ENCODE data around the gene CCL13. TPM values are rescaled to one million over a fixed set of nuclear protein-coding genes. Genes with fewer than 3 reads are reported as not detected.

The CCL13 gene
- total and polyA plus RNA-seq, 2 of the 8 experiments (the other 6 are each of a cell fraction or from before 2014, with no cell fraction given) = not detected

DNA sequence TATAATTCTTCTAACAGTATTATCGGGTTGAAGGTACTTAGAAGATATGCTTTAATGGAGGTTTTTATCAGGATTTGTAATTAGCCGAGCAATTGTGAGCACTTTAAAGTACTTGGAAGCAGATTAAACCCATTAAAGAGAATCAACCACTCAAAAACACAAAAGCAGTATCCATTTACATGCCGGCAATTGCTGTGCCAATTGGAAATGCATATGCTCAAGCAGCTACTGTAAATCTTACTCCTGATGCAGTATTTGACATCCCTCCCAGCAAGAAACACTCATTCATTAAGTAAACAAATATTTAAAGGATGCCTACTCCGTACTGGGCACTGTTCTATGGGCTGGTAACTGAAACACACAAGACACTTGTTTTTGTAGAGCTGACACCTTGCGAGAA, 18.2 kb downstream of the CCL13 start:
- H4K5ac ChIP-seq (ENCODE audit: insufficient read length, low read depth, low read length) = no peak overlapping the region
- H3K23me2 ChIP-seq (ENCODE audit: low read depth, low read length) = no peaks in the 10 kb centered on the region
- no peak overlapping the region for H3K4me2 ChIP-seq (ENCODE audit: insufficient read depth in 1 of 2, low read depth in 2 of 2, low read length in 2 of 2)
- H3K9ac ChIP-seq (replicated peaks in 1 of 4; ENCODE audit: extremely low read depth in 1 of 4, low read depth in 3 of 4, low read length in 3 of 4) = no peak overlapping the region
- no peak overlapping the region for H2BK12ac ChIP-seq (ENCODE audit: low read depth, low read length)
- no peak overlapping the region for H2BK15ac ChIP-seq (ENCODE audit: low read length)
- H3K79me1 ChIP-seq (ENCODE audit: low read depth, low read length) = no peaks in the 10 kb centered on the region
- ChIA-PET POLR2A (ENCODE audit: partially characterized antibody) (interaction anchor here (0.9 to 1.2 kb wide), 2 partner anchors 8 to 10 kb away, joined by 3 to 5 read pairs; no protein-coding TSS in a partner anchor), CTCF (ENCODE audit: partially characterized antibody) (interaction anchor here (1.9 kb wide), 1 partner anchor 17 kb away, joined by 6 read pairs; no protein-coding TSS in a partner anchor)
- no peak overlapping the region for H4K91ac ChIP-seq (replicated peaks; ENCODE audit: insufficient read length, low read length)
- no peaks in the 10 kb centered on the region for H3K4me1 ChIP-seq (replicated peaks in 1 of 4; ENCODE audit: control insufficient read depth in 3 of 4, insufficient read depth in 4 of 4, low read length in 3 of 4)
- no peaks in the 10 kb centered on the region for H4K20me1 ChIP-seq (replicated peaks in 1 of 2; ENCODE audit: control insufficient read depth in 1 of 2, insufficient read depth in 2 of 2, low read length in 2 of 2)
- H3K4ac ChIP-seq (replicated peaks; ENCODE audit: insufficient read length, low read depth, low read length) = no peak overlapping the region
- no peaks in the 10 kb centered on the region for H3K9me3 ChIP-seq (ENCODE audit: insufficient read depth in 2 of 2, low read depth in 1 of 2, low read length in 1 of 2)
- no peaks in the 10 kb centered on the region for H3K79me2 ChIP-seq (ENCODE audit: control insufficient read depth in 1 of 2, insufficient read depth in 2 of 2, low read length in 2 of 2)
- no peak overlapping the region for H3K14ac ChIP-seq (ENCODE audit: insufficient read length)
- no peak overlapping the region for H3K27ac ChIP-seq (ENCODE audit: low read depth, low read length)
- H2AFZ ChIP-seq (ENCODE audit: low read length) = no peak overlapping the region
- DNase-seq (ENCODE audit: low read depth in 1 of 2, low spot score in 2 of 2) (no peak), FAIRE-seq (no peak)
- no peak overlapping the region for H2BK5ac ChIP-seq (ENCODE audit: low read depth, low read length)
- no peak overlapping the region for H3K18ac ChIP-seq (ENCODE audit: extremely low read depth, low read length)
- WGBS, 2 experiments (ENCODE audit: extremely low coverage in 1 of 2, insufficient coverage in 1 of 2, insufficient read length in 1 of 2, insufficient replicate concordance in 2 of 2, low coverage in 1 of 2, low lambda C conversion rate in 2 of 2, missing lambda C conversion rate in 1 of 2) = 90% methylated on average over 5 of the region's 5 CpGs; no CpG with 5 or more reads in 1 of the 2 experiments
- H3K36me3 ChIP-seq (ENCODE audit: control insufficient read depth in 2 of 4, insufficient read depth in 4 of 4, low read length in 3 of 4) = no peaks in the 10 kb centered on the region
- H2BK20ac ChIP-seq (ENCODE audit: low read length) = no peak overlapping the region
- H4K8ac ChIP-seq (ENCODE audit: extremely low read depth, insufficient read depth, low read length) = no peak overlapping the region
- no peak overlapping the region for H3K4me3 ChIP-seq (ENCODE audit: extremely low read depth in 1 of 4, insufficient read depth in 2 of 4, low read depth in 3 of 4, low read length in 4 of 4)
- H2AK5ac ChIP-seq (ENCODE audit: low read depth, low read length) = no peak overlapping the region
- no peak overlapping the region for H3K23ac ChIP-seq (ENCODE audit: insufficient read length)
- no peak overlapping the region for H2BK120ac ChIP-seq (replicated peaks; ENCODE audit: low read depth, low read length)
- H3K27me3 ChIP-seq (replicated peaks in 1 of 4; ENCODE audit: control insufficient read depth in 3 of 4, extremely low read depth in 1 of 4, insufficient read depth in 3 of 4, low read length in 3 of 4) = no peaks in the 10 kb centered on the region
- TF ChIP-seq CBX8 (IDR thresholded peaks at IDR 0.05; ENCODE audit: borderline replicate concordance, low read depth, low read length) (no peak), YY1 (IDR thresholded peaks at IDR 0.05; ENCODE audit: low read depth, low read length) (no peak), RBBP5 (IDR thresholded peaks at IDR 0.05; ENCODE audit: borderline replicate concordance, low read depth, low read length) (no peak), JUND (IDR thresholded peaks at IDR 0.05; ENCODE audit: low read length) (no peak), SAP30 (IDR thresholded peaks at IDR 0.05; ENCODE audit: insufficient read depth, insufficient replicate concordance, low read length) (no peak)
- TF ChIP-seq, protein P1, sequence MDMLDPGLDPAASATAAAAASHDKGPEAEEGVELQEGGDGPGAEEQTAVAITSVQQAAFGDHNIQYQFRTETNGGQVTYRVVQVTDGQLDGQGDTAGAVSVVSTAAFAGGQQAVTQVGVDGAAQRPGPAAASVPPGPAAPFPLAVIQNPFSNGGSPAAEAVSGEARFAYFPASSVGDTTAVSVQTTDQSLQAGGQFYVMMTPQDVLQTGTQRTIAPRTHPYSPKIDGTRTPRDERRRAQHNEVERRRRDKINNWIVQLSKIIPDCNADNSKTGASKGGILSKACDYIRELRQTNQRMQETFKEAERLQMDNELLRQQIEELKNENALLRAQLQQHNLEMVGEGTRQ (IDR thresholded peaks at IDR 0.05; ENCODE audit: low read length) = no peak
- TF ChIP-seq, protein P2, sequence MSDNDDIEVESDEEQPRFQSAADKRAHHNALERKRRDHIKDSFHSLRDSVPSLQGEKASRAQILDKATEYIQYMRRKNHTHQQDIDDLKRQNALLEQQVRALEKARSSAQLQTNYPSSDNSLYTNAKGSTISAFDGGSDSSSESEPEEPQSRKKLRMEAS (IDR thresholded peaks at IDR 0.05) = no peak
- no peak overlapping the region for H3K56ac ChIP-seq (replicated peaks; ENCODE audit: insufficient read length, low read depth, low read length)
